Erythroblast (primary cell): ENCODE data around the gene INPP4A.
A peak's percentile ranks its signal among the peaks of the same experiment; 100 is the strongest.

Experiments
- DNase-seq, 2 experiments: peaks; one replicate each; lab custom pipeline; 2025; lab: John Stamatoyannopoulos, UW
- GATA1 ChIP-seq: IDR thresholded peaks from 2 replicates; pipeline ENCODE4 v1.6.1; 2011; ENCODE audit warnings: low read depth, mild to moderate bottlenecking, control low read depth, low read length, moderate library complexity
- POLR2A ChIP-seq: IDR thresholded peaks from 2 replicates; pipeline ENCODE4 v1.6.1; 2011; ENCODE audit warnings: mild to moderate bottlenecking, low read length

The INPP4A gene

DNA sequence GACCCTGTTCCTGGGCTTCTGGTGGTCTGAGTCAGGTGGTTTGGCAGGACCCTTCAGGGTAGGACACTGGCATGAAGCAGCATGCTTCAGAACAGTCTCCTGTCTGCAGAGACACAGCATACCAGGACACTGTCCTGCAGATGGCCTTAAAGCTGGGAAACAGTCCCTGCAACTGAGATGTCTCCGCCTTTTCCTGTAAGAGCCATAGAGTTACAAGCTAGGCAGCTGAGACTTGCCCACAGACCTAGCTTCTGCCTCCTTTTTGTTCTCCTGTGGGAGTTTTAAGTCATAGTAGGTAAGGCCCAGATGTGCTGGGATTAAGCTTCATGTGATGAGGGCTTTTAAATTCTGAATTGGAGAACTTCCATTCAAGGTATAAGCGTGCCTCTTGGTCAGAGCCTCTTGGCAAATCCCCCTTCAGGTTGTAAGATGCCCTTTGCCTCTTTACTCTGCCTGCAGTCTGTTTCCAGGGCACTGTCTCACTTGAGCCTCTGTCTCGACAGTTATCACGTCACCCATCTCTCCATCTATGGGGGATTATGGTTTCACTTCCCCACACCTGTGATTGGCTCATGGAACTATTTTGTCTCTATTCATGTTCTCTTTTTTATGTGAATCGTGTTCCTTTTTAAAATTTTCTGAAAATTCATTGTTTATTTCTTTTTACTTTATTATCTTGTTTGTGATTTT lies 111.8 kb downstream of the INPP4A start:
- no peak for TF ChIP-seq POLR2A
- no peak for TF ChIP-seq GATA1
- DNase-seq, result no peak

DNA sequence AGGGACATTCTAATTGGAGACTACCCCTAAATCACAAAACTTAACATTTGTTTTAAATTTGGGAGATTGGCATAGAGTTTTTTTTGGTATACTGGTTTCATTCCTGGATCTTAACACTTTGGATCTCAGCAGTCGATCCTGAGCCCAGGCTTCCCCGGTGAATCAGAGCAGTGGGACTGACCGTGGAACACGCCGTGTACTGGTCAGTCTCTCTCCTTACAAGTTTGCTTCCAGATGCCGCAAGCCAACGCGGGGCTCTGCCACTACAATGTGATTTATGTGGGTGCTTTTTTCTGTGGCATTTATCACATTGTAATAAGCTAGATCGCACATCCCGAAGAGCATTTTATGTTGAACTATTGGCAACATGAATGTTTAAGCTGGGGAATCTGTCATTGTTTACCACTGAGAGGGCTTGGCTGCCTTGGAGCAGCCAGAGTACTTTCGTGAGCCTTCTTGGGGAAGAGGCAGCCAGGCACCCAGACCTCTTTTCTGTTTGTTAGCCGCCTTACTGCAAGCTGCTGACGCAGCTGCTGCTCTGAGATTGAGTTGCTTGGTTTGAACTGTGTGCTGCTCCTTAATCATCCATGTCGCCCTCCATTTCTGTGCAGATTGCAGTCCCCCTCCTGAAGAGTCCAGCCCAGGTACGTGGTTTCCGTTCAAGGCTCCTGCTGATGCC lies 114.3 kb downstream of the INPP4A start:
- TF ChIP-seq POLR2A (no peak), GATA1 (no peak)

DNA sequence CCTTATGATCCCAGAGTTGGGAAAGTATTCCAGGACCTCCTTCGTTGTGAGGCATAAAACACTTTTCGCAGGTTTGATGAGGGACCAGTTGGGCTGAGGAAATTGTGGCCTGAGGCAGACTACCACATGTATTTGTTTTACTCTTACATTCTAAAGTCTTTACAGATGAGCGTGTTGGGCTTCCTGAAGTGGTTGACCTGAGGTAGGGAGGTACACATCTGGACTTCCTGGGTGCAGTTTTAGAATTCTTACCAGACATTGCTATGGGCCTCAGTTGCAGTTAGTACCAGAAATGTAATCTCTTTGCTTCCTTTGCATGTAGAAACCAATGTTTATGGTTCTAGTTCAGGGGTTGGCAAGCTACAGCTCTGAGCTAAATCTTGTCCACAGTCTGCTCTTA lies 114.9 kb downstream of the INPP4A start:
- no peak for DNase-seq
- TF ChIP-seq POLR2A, result no peak

More for the DNA sequence above, 114.3 kb downstream of the INPP4A start:
- DNase-seq, result no peak

DNA sequence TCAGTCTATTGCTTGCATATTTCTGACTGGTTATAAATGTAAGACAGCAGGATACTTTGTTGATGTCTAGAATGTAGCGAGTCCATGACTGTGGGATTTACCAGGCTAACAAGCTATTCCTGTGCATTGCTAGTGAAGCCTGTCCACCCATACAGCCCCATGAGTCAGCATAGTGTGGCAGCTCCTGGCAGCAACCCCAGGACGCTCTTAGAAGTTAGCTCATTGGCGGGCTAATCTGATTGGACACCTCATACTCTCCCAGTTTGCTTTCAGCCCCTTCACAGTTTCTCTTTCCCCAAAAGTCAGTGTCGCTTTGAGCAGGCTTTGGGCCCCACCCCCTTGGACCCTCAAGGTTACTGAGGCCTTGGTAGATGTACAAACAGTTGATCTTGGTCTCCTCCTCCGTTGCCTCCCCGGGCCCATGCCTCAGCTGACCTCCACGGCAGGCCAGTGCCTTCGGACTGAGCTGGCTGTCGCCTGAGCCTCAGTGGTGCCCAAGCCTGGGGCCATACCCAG lies 115.7 kb downstream of the INPP4A start:
- TF ChIP-seq POLR2A (no peak), GATA1 (no peak)
- peak; percentile 93 to 94 for DNase-seq

DNA sequence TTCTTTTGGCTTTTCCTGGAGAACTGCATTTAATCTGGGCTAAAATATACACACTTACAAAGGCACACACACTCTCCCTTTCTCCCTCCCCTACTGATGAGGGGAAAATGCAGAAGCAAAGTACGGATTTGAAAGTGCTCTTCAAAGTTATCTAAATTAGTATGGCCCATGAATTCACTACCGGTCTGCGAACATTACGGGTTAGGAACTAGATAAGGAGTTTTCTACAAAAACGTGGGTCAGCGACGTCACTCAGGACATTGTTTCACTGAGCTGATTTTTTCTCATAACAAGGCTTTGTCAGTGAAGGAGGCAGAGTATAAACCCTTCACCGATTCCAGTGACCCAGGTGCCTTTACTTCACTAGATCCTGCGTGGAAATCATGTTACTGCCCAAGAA lies 116.4 kb downstream of the INPP4A start:
- TF ChIP-seq POLR2A, result no peak
- TF ChIP-seq GATA1, result no peak

DNA sequence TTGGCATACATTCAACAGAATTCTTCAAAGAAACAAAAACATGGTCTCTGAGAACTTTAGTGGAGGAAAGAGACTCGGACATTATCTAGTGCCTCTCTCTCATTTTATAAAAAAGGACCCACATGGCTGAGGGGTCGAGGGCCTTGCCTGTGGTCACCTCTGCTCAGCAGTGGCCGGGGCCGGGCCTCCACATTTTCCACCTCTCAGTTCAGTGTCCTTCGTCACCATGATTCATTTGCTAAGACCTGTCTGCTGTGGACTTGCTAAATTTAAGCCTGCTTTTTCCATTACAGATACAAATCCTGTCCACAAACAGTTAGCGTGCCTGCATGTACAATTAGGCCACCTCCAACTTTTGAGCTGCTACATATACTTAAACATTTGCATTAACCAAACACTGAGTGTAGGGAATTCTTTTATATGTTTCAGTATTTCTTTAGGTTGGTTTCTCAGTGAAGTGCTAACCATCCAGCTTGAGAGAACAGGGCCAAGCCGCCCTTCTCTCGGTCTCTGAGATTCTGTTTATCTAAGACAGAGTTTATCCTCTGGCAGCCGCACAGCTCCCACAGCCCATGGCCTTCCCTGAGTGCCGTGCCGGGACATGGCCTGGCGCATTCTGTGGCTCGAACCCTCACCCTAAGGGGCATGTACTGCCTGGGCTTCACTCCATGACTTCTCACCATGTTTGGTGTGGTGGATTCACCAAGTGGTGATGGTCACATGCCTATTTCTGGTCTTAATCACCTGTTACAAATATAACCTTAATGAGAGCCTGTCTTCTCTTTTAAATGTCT lies 117.4 kb downstream of the INPP4A start:
- DNase-seq, result no peak
- TF ChIP-seq POLR2A (no peak), GATA1 (no peak)

More for the DNA sequence above, 116.4 kb downstream of the INPP4A start:
- no peak for DNase-seq

DNA sequence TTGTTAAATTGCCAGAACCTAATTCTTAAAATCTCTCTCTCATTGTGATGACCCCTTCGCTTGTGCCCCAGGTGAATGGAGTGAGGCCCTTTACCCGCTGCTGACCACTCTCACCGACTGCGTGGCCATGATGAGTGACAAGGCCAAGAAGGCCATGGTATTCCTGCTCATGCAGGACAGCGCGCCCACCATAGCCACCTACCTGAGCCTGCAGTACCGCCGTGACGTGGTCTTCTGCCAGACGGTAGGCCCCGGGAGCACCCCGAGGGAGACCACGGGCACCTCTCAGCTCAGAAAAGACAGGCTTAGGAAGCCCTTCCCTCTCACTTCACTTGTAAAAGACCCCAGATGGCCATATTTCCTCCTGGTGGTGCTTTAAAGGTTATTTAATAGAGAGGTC lies 118.7 kb downstream of the INPP4A start:
- TF ChIP-seq GATA1 (no peak), POLR2A (no peak)
- no peak for DNase-seq

DNA sequence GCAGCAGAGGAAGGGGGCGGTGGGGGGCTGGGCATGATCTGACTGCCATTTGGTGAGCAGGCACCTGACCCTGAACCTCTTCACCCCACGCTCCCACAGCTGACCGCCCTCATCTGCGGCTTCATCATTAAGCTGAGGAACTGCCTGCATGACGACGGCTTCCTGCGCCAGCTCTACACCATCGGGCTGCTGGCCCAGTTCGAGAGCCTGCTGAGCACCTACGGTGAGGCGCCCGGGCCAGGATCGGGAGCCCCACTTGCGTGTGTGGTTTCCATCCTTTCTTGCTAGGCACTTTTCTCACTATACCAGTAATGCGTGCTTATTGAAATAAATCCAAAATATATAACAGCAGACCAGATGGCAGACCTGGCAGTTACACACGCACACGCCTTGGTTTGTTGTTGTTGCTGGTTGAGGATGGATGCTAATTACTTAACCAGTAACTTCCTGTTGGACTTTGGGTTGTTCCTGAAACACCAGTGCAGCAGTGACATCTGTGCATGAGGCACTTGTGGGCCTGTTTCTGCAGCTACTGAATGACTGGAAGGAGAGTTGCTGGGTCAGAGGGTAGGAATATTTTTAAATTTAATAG lies 120.0 kb downstream of the INPP4A start:
- TF ChIP-seq POLR2A, result no peak
- no peak for TF ChIP-seq GATA1
- DNase-seq, result no peak

DNA sequence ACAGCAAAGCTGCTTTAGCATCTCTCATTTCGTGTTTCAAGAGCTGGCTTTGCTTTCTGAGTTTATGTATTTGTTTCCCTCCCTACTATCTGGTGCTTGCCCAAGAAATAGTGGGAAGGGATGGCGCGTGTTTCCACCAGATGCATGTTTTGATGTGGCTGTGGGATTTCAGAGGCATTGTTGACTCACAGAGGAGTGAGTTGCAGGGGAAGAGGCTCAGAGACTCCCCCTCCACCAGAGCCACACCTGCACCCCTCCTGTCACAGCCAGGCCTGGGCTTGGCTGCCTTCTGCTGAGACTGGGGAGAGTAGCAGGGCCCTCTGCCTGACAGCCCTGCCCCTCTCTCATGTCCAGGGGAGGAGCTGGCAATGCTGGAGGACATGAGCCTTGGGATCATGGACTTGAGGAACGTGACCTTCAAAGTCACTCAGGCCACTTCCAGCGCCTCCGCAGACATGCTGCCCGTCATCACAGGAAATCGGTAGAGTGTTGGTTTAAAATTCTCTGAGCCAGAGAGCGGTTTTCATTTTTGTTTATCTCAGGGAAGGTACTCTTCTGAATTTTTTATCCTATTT lies 120.7 kb downstream of the INPP4A start:
- no peak for DNase-seq
- TF ChIP-seq POLR2A (no peak), GATA1 (no peak)

DNA sequence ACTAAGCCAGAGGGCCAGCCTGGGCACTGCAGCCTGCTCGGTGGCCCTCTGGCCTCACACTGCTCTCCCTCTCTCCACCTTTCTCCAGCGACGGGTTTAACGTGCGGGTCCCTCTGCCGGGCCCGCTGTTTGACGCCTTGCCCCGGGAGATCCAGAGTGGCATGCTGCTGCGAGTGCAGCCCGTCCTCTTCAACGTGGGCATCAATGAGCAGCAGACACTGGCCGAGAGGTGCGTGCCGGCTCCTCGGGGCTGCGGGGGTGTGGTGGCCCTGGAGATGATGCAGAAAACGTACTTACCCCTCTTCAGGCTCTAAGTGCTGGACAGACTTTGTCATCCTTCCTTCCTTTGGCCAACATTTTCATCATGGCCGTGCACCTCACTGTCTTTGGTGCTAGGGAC lies 121.3 kb downstream of the INPP4A start:
- TF ChIP-seq GATA1 (no peak), POLR2A (no peak)
- no peak for DNase-seq

DNA sequence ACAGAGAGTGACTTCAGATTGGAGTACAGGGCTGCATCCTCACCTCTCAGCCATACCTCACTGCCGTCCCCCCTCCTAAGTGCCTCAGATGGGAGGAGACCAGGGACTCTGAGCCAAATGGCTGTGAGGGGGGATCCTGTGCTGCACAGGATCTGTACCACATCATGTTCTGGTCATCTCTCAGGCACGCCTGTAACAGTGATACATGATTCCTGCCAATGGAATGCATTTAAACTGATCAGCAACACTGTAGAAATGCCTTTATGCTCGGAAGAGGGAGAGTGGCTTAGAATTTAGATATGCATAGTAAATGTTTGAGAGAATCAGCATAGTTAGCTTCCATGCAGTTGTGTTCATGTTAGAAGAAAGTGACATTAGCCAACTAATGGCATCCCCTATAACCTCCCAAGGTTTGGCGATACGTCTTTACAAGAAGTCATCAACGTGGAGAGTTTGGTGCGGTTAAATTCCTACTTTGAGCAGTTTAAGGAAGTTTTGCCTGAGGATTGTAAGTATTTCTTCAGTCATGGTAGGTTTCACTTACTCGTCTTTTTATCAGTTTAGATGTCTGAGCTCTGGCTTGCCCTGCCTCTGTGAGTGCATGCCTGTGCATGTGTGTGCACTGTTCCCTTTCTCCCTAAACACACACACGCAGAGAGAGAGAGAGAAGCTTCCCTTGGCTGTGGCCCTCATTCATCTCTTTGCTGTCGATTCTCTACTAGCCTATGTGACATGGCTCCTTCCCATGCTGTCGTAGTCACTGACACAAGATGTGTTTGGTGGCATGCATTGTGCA lies 123.7 kb downstream of the INPP4A start:
- TF ChIP-seq GATA1, result no peak
- TF ChIP-seq POLR2A, result no peak
- no peak for DNase-seq

DNA sequence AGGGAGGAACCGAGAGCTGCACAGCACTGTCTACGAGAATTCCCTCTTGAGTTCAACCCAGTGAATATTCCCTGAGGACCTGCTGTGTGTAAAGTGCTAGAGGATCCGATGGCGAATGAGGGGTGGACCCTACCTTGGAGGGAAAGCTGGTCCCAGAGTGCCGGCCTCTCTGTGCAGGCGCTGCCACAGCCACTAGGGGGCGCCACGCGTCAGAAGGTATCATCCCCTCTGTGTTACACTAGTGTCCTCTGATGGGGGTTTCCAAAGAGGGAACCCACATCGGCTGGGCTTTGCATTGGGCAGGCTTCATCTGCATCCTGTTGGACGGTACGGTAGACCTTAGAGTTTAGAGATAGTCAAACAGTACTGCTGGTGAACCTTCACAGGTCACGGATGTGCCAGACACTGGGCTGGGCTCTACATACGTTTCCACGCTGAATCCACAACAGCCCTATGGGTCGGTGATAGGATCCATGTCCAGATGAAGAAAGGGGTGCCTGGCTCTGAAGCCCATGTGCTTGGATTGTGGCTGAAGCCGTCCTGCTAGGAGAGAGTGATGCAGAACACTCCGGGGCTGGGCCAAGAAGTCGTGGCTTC lies 124.6 kb downstream of the INPP4A start:
- TF ChIP-seq GATA1 (no peak), POLR2A (no peak)
- peak; percentile 43 to 76 for DNase-seq

DNA sequence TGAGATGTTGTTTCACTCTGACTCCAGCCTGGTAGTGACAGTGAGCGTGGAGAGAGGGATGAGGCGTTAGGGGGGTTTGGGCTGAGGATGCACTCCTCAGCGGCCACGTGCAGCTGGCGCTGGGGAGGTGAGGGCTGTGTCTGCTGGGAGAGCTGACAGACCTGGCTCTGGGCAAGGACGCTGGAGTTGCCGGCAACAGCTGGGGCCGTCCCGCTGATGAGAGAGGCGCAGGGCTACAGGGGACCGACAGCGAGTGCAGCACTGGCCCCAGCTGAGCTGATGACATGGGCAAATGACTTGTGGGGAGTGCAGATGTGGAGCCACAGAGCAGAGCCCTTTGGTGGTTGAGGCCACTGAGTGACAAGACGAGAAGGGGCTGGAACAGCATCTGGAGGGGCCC lies 125.3 kb downstream of the INPP4A start:
- no peak for DNase-seq
- TF ChIP-seq GATA1 (no peak), POLR2A (no peak)

DNA sequence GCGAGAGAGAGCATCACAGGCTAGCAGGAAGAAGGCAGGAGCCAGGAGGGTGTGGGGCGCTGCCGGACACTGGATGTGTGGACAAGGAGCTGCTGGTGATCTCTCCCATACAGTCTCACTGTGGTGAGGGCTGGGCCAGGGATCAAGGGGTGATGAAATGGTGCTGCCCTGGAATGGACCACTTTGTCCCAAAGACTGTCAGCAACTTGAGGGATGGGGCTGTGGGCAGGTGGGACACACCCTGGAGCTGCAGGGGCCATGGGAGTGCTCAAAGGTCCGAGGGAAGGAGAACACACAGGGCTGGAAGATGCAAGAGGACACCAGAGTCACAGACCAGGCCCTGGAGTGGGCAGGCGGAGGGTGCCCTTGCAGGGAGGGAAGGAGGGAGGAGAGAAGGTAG lies 125.7 kb downstream of the INPP4A start:
- no peak for DNase-seq
- no peak for TF ChIP-seq GATA1
- TF ChIP-seq POLR2A, result no peak
